SK-N-MC (cell line): ENCODE measurements around the gene TK1.

Experiments
- EZH2 ChIP-seq: fragments of 200-600 bp; sonication (generic); IDR thresholded peaks from one replicate; pipeline ENCODE4 v1.6.1; 2017; ENCODE audit warnings: antibody characterized with exemption
- FOXP2 ChIP-seq: optimal IDR thresholded peaks from 2 replicates; pipeline ENCODE3; 2011; ENCODE audit warnings: mild to moderate bottlenecking, moderate library complexity; ENCODE audit not compliant: insufficient read depth; ENCODE audit errors: extremely low read length, control extremely low read depth
- POLR2AphosphoS5 ChIP-seq: IDR thresholded peaks from 2 replicates; pipeline ENCODE4 v1.6.1; 2012; ENCODE audit warnings: mild to moderate bottlenecking, low read depth, low read length, borderline replicate concordance

DNA sequence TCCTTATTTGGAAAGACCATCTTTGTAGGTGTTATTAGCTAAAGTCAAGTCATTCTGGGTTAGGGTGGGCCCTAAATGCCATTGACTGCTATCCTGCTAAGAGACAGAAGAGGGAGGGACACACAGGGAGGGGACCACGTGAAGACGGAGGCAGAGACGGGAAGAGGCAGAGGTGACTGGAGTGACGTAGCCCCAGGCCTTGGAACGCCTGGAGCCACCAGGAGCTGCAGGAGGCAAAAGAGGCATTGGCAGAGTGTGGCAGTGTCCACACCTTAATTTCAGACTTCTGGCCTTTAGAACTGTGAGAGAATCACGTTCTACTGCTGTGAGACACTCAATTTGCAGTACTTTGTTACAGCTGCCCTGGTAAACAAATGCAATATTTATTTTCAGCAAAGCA, 13.6 kb upstream of the TK1 start:
- TF ChIP-seq POLR2AphosphoS5 (no peak), EZH2 (no peak), FOXP2 (no peak)
